NCI-H1048 (cell line): ENCODE results near the gene OR51G1.
"Not testable (repeated sequence)": the region's sequence is repeated elsewhere in the genome, so short reads cannot be mapped to it uniquely, and the experiment has no call there.

Experiments
- DNase-seq: peaks from one replicate; lab custom pipeline; 2025; lab: John Stamatoyannopoulos, UW

OR51G1 gene, protein sequence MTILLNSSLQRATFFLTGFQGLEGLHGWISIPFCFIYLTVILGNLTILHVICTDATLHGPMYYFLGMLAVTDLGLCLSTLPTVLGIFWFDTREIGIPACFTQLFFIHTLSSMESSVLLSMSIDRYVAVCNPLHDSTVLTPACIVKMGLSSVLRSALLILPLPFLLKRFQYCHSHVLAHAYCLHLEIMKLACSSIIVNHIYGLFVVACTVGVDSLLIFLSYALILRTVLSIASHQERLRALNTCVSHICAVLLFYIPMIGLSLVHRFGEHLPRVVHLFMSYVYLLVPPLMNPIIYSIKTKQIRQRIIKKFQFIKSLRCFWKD

DNA sequence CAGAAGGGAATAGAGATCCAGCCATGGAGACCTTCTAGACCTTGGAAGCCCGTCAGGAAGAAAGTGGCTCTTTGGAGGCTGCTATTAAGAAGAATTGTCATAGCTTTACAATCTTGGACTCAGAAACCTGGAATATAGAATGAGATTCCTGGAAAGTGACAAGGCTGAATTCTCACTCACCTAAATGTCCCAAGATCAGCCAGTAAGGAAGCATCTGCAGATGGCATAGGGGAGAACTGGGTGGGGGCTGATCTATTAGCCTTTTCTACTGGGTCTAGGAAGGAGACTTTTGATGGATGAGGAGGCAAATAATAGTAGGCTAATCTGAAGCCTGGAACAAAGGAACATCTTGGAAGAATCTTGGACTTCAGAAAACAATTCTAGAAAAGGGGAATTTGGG is at the start of gene OR51G1:
OR51G1 (minus strand) TSS at position 101 of the 400 bp plus-strand sequence; CDS start at position 101, 0 bp downstream.
- DNase-seq, result no peak

DNA sequence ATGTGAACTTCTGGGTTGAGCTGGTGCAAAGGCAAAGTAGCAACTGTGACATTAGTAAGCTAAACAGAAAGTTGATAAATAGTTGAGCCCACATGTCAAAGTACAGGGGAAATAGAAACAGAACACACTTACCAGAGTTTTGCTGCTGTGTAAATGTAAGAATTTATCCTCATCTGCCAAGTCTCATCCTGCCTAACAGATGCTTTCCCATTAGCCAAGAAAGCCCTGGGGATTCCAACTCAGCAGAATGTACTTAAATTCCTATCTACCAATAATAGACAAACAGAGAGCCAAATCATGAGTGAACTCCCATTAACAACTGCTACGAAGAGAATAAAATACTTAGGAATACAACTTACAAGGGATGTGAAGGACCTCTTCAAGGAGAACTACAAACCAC is 38.7 kb upstream of the OR51G1 start:
- no peak for DNase-seq

DNA sequence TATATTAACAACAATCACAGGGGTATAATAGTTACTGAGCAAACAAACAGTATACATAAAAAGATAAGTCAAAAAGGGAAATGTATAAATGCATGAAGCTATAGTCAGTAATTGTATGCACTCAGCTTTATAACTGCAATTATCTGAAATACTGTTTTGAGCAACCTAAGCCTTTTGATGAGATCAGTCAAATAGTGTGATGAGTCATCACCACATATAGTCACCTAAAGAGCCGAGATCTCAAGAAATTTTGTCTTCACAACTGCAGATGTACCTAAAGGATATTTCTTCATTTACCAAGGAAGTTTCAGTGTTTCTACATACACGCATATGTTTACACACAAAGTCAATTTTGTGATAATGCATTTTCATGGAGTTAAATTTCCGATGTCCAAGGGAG is 36.7 kb upstream of the OR51G1 start:
- DNase-seq, result no peak

DNA sequence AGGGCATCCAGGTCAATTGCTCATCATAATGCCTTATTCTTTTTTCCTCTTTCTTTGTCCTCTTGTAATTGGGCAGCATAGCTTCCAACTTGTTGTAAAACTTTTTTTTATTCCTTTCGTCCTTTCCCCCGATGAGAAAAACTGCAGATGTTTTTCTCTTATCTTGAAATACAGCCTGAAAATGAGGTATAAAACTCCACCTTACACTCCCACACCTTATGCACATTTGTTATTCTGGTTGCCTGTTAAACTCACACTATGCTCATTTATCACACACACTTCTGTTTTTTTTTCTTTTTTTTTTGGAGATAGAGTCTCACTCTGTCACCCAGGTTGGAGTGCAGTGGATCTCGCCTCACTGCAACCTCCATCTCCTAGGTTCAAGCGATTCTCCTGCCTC is 33.3 kb upstream of the OR51G1 start:
- DNase-seq, result no peak

DNA sequence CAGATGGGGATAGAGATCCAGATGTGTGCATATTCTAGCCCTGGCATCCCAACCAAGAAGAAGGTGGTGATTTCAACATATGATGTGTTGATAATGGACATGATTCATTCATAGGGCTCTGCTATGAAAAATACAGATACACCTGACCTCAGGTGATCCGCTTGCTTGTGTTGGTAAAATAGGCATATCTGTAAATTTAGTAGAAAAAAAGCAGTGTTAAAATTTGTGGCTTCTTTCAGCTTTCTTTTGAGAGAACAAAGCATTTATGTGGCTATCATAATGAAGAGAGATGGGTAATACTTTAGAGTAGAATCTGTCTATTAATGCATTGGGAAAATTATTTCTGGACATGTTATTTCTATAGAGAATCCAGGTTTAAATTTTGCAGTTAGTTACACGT is 31.5 kb upstream of the OR51G1 start, which contains the start of gene OR51A2:
OR51A2 (minus strand) TSS at position 101 of the 400 bp plus-strand sequence; CDS start at position 101, 0 bp downstream.
- not testable (repeated sequence) for DNase-seq

DNA sequence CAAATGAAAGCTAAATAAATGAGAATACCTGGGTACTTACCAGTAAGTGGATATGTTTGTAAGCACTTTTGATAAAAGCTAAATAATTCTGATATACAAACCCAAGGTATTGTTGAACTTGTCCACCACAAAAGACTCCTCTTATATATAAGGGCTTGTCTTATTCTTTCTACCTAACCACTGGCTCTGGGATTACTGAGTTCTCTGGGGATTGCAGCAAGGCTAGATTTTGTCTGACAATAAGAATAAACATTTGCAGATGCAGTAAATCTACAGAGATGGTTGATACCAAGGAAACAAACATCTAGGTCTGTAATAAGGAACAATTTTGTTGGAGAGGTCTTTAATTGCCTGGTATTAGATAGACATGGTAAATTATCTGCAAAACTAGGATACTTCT is 23.4 kb upstream of the OR51G1 start, which contains the start of gene OR51A4:
OR51A4 (minus strand) TSS at position 101 of the 400 bp plus-strand sequence. CDS start 505 bp downstream, outside the sequence.
- DNase-seq, result no peak

DNA sequence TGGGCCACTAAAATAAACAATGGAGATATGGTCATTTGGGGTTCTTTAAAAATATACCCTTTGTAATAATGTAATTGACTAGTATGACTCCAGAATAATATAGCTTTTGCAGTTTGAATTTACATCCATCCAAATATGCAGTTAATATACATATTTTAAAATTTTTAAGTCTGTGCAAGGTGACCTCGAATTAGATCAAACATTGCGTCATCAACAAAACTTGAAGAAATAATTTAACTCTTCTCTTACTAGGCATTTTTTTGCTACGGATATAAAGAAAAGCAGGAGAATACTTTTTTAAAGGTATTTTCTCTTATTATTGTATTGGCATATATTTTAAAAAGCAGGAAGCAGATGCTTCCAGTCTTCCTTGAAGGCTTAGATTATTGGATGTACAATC is 12.6 kb upstream of the OR51G1 start:
- no peak for DNase-seq

DNA sequence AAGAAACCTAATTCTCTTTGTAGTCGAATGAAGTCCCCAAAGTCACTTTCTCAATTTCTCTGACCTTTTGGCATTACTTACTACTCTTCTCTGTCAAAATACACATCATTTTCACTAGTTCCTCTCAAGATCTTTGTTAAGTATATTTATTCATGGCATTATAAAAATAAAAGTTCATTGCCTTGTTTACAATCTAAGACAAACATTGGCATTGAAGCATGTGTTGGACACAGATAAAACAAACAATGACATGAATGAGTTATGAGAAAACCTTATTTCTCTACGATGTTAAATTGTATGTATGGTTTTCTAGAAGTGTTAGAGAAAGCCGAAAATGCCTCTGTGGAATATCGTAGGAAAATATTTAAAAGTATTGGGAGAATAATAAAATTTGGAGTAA is 8.6 kb upstream of the OR51G1 start:
- DNase-seq, result no peak

DNA sequence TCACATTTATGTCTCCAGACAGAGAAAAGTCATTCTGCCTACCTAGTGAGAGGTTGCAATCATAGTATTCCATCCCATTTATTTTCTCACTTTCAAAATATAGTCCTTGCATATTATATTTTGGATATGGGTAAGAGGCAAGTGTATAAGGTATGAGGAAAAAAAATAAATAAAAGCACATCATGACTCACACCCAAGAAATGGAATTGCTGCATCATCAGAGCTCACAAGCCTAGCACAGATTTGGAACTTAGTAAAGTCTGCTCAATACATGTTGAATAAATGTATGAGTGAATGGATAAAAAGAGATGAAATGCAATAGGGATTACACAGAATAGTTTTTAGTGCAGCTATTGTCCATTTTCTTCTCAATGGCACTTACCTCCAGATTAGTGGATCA is 2.5 kb upstream of the OR51G1 start:
- DNase-seq, result no peak

DNA sequence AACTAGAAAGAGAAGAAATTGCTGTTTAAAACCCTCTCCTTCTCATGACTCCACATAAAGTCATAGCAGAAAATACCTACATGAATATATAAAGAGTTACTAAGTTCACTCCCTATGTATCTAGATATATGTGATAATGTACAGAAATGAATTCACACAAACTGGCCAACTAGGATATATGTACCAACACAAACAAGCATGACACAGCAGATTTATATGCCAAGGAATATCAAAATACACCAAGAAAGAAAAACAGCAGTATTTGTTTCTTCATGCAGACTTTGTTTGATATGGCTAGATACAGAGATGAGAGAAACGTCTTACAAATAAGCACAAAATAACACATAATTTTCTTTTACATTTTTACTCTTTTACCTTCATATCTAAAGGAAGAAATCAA is 1.8 kb downstream of the OR51G1 start:
- DNase-seq, result no peak

DNA sequence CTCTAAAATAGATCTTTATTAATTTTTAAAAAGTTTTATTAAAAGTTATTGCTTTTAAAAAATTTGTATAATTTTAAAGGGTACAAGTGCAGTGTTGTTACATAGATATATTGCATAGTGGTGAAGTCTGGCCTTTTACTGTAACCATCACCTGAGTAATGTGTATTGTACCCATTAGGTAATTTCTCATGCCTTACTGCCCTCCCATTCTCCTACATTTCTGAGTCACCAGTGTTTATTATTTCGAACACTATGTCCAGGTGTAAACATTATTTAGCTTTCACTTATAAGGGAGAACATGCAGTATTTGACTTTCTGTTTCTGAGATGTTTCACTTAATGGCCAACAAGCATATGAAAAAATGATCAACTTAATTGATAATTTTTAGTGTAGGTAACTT is 2.3 kb downstream of the OR51G1 start:
- DNase-seq, result no peak

DNA sequence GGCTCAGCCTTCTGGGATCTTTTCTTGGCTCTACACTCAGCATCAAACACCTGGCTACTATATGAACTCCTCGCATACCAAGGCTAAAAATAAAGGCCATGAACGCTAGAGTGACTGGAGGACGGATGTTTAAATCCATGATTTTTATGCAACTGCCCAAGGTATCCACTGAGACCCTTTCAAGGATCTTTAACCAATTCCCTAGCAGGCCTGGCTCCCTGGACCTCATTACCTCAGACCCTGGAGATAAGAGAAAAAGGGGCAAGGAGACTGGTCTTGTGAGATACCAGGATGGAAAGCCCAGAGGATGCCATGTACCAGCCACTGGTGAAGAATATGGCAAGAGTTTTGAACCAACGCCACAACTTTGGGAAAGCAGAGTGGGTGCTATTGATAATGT is 4.9 kb downstream of the OR51G1 start, which contains the start of gene OR51G2:
OR51G2 (minus strand) TSS at position 101 of the 400 bp plus-strand sequence. CDS start 3,687 bp downstream, outside the sequence.
- no peak for DNase-seq

DNA sequence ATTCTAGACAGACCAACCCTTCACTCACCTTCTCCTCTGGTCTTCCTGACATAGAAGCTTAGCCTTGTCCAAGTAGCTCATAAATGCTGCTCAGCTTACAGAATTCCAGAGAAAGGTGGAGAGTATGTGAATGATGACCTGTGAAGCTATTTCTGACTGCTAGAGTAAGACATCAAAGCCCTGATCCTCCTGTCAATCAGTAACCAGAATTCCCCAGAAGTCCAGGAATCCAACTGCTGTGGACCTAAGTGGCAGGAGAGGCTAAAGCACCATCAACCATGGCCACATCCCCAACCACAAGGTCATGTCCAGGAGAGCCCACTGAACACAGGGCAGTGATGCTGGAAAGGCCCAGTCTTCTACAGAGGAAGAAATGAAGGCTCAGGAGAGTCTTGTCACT is 7.6 kb downstream of the OR51G1 start:
- no peak for DNase-seq

DNA sequence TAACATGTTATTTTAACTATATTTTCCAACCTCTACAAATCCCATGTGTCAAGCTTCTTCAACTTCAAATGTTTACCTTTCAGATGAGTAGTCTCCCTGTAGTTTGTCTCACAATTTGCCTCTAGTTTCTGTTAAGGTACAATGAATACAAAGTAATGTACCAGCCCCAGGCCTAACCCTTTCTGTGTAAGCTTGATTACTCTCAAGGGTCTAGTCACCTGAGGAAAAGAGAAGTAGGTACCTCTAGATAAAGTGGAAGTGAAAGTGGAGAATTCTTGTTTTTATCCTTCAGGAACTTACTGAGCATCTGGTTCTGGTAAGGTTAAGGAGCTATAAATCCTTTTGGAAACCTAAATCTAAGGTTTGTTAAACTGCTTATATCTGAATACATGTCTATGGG is 20.7 kb downstream of the OR51G1 start, which contains the start of gene OR51A7:
OR51A7 (plus strand) TSS at position 300 of the 400 bp plus-strand sequence. CDS start 3,587 bp downstream, outside the sequence.
- no peak for DNase-seq

DNA sequence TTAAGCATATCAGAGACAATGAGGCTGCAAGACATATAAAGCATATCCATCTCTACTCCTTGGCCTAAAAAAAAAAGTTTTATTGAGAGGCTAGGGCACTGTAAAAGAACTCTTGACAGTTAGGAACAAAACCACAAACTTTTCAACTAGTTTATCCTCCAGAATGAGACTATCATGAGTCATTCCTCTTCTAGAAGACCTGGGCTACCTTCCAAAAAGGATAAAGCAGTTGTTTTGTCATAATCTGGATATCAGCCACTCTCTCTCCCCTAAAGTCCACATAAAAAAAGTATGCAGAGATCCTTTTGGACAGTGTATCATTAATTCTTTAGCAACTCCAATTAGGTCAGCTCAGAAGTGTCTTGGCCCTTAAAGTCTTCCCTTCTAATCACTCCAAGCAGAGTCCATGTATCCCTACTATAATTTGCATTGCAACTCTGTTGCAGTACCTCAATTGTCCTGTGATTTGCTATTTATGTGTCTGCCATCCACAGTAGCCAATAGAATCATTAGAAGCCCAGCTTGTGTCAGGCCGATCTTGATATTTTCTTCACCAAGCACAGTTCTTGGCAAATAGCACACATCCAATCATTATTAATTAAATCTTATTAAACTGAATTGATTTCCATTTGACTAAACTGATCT is 32.0 kb downstream of the OR51G1 start:
- DNase-seq, result no peak

DNA sequence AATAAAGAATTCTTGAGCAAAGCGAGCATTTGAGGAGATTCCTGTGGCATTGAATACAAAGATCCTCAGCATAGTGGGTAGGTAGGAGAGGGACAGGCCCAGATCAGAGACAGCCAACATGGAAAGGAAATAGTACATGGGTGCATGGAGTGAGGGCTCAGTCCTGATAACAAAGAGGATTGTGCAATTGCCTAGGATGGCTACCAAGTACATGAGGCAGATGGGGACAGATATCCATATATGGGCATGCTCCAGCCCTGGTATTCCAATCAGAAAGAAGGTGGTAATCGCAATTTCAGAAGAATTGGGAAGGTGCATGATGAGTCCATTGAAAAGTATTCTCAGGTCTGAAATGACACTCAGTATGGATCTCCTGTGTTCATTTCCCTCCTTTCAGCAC is 33.9 kb downstream of the OR51G1 start:
- no peak for DNase-seq

DNA sequence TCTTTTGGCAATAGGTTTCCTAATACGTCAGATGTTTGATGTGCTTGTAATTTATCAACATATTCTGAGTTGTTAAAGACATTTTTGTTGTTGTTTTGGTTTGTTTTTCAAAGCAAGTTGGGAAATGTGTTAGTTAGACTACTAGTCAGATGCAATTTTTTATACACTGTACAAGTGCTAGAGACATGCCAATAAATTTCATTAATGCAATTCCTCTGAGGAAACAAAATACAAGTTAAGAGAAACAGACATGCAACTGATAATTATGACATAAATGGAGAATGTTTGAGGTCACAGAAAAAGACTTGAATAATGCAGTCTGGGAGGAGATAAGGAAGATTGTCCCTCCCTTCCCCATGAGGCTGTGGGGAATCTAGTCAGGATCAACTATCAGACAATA is 36.5 kb downstream of the OR51G1 start:
- DNase-seq, result no peak

DNA sequence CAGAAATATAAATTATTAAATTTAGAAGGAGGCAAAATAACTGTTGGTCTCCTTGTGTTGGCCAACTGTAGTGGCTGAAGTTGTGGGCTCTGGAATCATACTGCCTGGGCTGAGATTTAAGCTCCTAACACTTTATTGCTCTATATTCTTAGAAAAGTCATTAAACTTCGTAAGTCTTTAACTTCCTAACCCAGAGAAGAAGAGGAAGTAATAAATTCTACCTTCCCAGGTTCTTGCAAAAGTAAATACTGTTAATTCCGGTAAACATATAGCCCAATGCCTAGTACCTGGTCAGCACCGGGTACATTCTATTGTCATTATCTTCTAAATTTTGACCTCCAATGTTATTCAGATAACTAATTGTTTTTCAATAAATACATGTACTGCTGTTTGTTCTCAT is 38.0 kb downstream of the OR51G1 start:
- no peak for DNase-seq

DNA sequence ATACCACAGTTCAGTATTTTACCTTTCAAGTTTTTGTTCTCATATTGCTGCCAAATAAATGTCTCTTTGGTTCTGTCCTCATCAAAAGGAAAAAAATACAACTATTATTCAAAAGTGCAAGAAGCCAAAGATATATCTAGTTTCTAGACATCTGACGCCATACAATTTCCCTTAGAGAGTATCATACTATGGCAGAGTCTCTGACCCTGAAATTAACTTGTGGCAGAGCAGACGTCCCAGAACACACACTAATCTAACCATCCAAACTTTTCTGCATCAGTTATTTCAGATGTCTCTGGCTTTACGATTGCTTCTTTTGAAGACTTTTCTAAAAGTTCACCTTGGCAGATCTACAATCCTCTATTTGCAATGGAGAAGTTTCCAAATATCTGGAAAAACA is 39.8 kb downstream of the OR51G1 start:
- no peak for DNase-seq

DNA sequence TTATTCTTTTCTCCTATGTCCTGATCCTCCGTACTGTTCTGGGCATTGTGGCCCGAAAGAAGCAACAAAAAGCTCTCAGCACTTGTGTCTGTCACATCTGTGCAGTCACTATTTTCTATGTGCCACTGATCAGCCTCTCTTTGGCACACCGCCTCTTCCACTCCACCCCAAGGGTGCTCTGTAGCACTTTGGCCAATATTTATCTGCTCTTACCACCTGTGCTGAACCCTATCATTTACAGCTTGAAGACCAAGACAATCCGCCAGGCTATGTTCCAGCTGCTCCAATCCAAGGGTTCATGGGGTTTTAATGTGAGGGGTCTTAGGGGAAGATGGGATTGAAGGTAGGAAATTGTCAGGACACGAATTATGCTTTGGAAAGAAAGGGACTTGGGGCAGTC is 41.6 kb downstream of the OR51G1 start:
- DNase-seq, result no peak

DNA sequence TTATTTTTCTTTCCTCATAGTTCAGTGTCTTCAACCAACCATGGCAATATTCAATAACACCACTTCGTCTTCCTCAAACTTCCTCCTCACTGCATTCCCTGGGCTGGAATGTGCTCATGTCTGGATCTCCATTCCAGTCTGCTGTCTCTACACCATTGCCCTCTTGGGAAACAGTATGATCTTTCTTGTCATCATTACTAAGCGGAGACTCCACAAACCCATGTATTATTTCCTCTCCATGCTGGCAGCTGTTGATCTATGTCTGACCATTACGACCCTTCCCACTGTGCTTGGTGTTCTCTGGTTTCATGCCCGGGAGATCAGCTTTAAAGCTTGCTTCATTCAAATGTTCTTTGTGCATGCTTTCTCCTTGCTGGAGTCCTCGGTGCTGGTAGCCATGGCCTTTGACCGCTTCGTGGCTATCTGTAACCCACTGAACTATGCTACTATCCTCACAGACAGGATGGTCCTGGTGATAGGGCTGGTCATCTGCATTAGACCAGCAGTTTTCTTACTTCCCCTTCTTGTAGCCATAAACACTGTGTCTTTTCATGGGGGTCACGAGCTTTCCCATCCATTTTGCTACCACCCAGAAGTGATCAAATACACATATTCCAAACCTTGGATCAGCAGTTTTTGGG is 42.2 kb downstream of the OR51G1 start, which contains the start of gene OR51T1:
OR51T1 (plus strand) TSS at position 41 of the 641 bp plus-strand sequence; CDS start at position 41, 0 bp downstream.
- DNase-seq, result no peak

DNA sequence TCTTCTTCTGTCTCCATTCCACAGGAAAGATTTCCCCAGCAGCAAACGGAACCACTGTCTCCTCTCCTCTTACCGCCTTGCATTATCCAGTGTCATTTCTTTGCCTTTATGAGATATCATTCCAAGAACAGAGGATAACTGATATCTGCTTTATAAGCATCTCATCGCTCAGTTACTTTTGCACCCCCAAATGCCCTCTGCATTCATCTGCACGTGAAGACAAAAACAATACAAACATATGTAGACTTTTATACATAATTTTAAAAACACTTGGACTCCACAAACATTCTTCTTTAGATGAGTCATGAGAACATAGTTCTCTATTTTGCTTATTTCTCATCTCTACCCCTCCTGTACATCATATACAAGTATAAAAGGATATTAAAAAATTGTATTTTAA is 43.0 kb downstream of the OR51G1 start:
- no peak for DNase-seq
